Testis (tissue), 2 donors: ENCODE measurements around the gene ALPI.

Experiments
- POLR2A ChIP-seq: fragments of 450-650 bp; IDR thresholded peaks from one replicate; pipeline ENCODE4 v1.6.1; 2017; ENCODE audit warnings: antibody characterized with exemption, mild to moderate bottlenecking, moderate library complexity
- TF ChIP-seq, protein P1 (sequence below), 3 experiments: fragments of 450-650 bp in 2 of 3; fragments of 200-600 bp in 1 of 3; sonication (generic) in 1 of 3; IDR thresholded peaks; one replicate each; pipeline ENCODE4 v1.5.1; 2016 to 2019; ENCODE audit warnings: antibody characterized with exemption in 3 of 3, mild to moderate bottlenecking in 2 of 3, moderate library complexity in 1 of 3

DNA sequence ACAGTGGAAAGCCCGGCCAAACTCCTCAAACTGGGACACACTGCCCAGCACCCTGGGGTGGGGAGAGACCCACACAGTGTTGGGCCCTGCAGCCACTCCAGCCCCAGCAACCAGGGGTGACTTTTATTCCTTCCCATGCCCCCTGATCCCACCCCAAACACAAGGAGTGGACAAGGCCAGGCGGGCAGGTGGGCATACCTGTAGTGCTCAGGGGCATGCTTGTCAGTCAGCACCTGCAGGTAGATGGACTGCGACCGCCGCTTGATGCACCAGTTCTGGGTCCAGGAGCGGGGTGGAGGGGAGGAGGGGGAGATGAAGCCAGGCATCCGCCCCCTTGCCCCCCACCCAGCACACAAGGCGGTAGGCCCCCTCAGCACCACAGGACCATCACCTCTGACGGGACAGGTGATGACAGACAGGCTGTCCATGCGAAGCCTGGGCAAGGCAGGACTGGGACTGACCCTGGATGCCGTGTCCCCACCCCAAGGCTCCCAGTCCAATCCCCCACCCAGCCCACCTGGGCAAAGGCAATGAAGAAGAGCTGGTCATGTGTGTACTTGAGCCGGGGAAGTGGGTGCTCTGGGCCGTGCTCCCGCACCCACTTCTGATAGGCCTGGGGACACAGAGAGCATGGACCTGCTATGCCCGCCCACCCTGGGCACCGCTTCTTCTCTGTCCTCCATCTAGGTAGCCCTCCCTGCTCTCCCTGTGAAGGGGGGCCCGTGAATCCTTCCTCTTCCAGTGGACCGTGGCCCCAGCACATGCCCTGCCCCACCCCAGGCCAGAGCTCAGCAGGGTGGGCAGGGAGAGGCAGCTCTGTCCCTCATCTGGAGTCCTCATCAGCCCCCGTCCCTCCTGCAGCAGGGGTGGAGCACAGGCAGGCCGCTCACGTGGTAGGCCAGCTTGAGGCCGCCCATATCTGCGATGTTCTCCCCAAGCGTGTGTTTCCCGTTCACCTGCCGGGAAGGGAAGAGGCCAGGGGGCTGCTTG is 24.5 kb downstream of the ALPI start:
- TF ChIP-seq, protein P1, sequence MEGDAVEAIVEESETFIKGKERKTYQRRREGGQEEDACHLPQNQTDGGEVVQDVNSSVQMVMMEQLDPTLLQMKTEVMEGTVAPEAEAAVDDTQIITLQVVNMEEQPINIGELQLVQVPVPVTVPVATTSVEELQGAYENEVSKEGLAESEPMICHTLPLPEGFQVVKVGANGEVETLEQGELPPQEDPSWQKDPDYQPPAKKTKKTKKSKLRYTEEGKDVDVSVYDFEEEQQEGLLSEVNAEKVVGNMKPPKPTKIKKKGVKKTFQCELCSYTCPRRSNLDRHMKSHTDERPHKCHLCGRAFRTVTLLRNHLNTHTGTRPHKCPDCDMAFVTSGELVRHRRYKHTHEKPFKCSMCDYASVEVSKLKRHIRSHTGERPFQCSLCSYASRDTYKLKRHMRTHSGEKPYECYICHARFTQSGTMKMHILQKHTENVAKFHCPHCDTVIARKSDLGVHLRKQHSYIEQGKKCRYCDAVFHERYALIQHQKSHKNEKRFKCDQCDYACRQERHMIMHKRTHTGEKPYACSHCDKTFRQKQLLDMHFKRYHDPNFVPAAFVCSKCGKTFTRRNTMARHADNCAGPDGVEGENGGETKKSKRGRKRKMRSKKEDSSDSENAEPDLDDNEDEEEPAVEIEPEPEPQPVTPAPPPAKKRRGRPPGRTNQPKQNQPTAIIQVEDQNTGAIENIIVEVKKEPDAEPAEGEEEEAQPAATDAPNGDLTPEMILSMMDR (IDR thresholded peaks at IDR 0.05), result no peak
- no peak for TF ChIP-seq POLR2A
